ENCODE results near the gene RDH13. TPM values are rescaled to one million over a fixed set of nuclear protein-coding genes. Genes with fewer than 3 reads are reported as not detected.

RDH13 gene
- total and polyA plus RNA-seq, 4 donors: 8.9 to 11.7 (median 9.5) TPM

- no peak within 1 kb of the TSS for H3K4me3 ChIP-seq (ENCODE audit: low read depth in 1 of 3, low read length in 3 of 3)
- DNase-seq (ENCODE audit: low spot score): no peak
Observed at GRCh38 chr19:55075371-55075998, 12.5 kb upstream of the RDH13 start, which contains the start of gene EPS8L1. Gene EPS8L1, plus strand, starts transcription at chr19:55075869. Its CDS starts 576 bp downstream, at chr19:55076445.

GRCh38 chr19:55071913-55072312 lies 9.0 kb upstream of the RDH13 start:
- TF ChIP-seq FOXA1 (IDR thresholded peaks at IDR 0.05) (no peak), RAD21 (IDR thresholded peaks at IDR 0.05) (no peak), NR2F2 (IDR thresholded peaks at IDR 0.05) (no peak), MAX (IDR thresholded peaks at IDR 0.05) (no peak), ZBTB33 (IDR thresholded peaks at IDR 0.05) (no peak), GABPA (IDR thresholded peaks at IDR 0.05 in 1 of 2, conservative IDR thresholded peaks at IDR 0.05 in 1 of 2) (no peak), REST (IDR thresholded peaks at IDR 0.05) (no peak), EGR1 (IDR thresholded peaks at IDR 0.05; ENCODE audit: low read depth in 2 of 2) (no peak), ATF3 (IDR thresholded peaks at IDR 0.05) (no peak), HNF4G (IDR thresholded peaks at IDR 0.05) (no peak), FOXA2 (IDR thresholded peaks at IDR 0.05) (no peak), JUND (IDR thresholded peaks at IDR 0.05) (no peak), TAF1 (conservative IDR thresholded peaks at IDR 0.05) (no peak), HNF4A (conservative IDR thresholded peaks at IDR 0.05) (no peak), YY1 (IDR thresholded peaks at IDR 0.05) (no peak), RXRA (IDR thresholded peaks at IDR 0.05) (no peak), SP1 (IDR thresholded peaks at IDR 0.05) (no peak)
- H3K27me3 ChIP-seq (ENCODE audit: control insufficient read depth in 4 of 4, insufficient read depth in 4 of 4, low read length in 3 of 4): peaks cover 0 to 11% (median 3%) of the 10 kb centered on the region in 4 donors
- no peak for DNase-seq (ENCODE audit: low spot score)
- no peaks in the 10 kb centered on the region for H3K36me3 ChIP-seq (ENCODE audit: control insufficient read depth in 4 of 4, insufficient read depth in 3 of 4, low read depth in 1 of 4, low read length in 3 of 4)
- H3K4me1 ChIP-seq (ENCODE audit: control insufficient read depth in 4 of 4, insufficient read depth in 4 of 4, low read length in 3 of 4): no peaks in the 10 kb centered on the region
- H3K4me3 ChIP-seq (ENCODE audit: low read depth in 1 of 3, low read length in 3 of 3): no peak overlapping the region
- no peaks in the 10 kb centered on the region for H3K9me3 ChIP-seq (ENCODE audit: control insufficient read depth in 4 of 4, low read length in 3 of 4)
- 56% methylated on average over 8 of the region's 8 CpGs for WGBS
- no peak overlapping the region for H3K9ac ChIP-seq (ENCODE audit: low read depth in 1 of 2, low read length in 2 of 2)
- H3K27ac ChIP-seq (ENCODE audit: low read depth in 1 of 2, low read length in 2 of 2): no peak overlapping the region

More at GRCh38 chr19:55075371-55075998, 12.5 kb upstream of the RDH13 start, which contains the start of gene EPS8L1:
- H3K27me3 ChIP-seq (ENCODE audit: control insufficient read depth in 4 of 4, insufficient read depth in 4 of 4, low read length in 3 of 4): peaks cover 0 to 4% (median 2%) of the 10 kb centered on the region in 4 donors
- no peaks in the 10 kb centered on the region for H3K36me3 ChIP-seq (ENCODE audit: control insufficient read depth in 4 of 4, insufficient read depth in 3 of 4, low read depth in 1 of 4, low read length in 3 of 4)
- no peak within 1 kb of the TSS for H3K9ac ChIP-seq (ENCODE audit: low read depth in 1 of 2, low read length in 2 of 2)
- 32% methylated on average over 18 of the region's 18 CpGs for WGBS
- H3K27ac ChIP-seq (ENCODE audit: low read depth in 1 of 2, low read length in 2 of 2): no peak within 1 kb of the TSS
- H3K4me1 ChIP-seq (ENCODE audit: control insufficient read depth in 4 of 4, insufficient read depth in 4 of 4, low read length in 3 of 4): peaks cover 0 to 3% (median 1%) of the 10 kb centered on the region in 4 donors
- TF ChIP-seq GABPA (IDR thresholded peaks at IDR 0.05 in 1 of 2, conservative IDR thresholded peaks at IDR 0.05 in 1 of 2) (no peak), HNF4G (IDR thresholded peaks at IDR 0.05) (no peak), ATF3 (IDR thresholded peaks at IDR 0.05) (no peak), FOXA2 (IDR thresholded peaks at IDR 0.05) (no peak), ZBTB33 (IDR thresholded peaks at IDR 0.05) (no peak), FOXA1 (IDR thresholded peaks at IDR 0.05) (no peak), EGR1 (IDR thresholded peaks at IDR 0.05; ENCODE audit: low read depth in 2 of 2) (no peak), NR2F2 (IDR thresholded peaks at IDR 0.05) (no peak)
- H3K9me3 ChIP-seq (ENCODE audit: control insufficient read depth in 4 of 4, low read length in 3 of 4): no peaks in the 10 kb centered on the region
